NCI-H1105 (cell line): Measurements from ENCODE around the gene SETX.
"Not testable (repeated sequence)": the region's sequence is repeated elsewhere in the genome, so short reads cannot be mapped to it uniquely, and the experiment has no call there.

ENCODE experiments used
- DNase-seq: peaks from one replicate; lab custom pipeline; 2025; lab: John Stamatoyannopoulos, UW

SETX gene

DNA sequence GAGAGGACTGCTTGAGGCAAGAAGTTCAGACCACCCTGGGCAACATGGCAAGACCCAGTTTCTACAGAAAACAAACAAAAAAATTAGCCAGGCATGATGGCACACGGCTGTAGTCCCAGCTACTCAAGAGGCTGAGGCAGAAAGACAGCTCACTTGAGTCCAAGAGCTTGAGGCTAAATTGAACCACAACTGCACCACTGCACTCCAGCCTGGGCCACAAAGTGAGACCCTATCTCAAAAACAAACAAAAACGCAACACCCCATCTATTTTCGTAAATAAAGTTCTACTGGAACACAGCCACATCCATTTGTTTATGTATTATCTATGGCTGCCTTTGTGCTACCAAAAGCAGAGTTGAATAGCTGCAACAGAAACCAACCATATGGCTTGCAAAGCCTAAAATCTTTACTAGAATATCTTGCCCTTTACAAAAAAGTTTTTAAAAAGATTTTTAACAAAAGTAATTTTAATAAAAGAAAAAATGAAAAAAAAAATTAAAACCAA, 67.5 kb downstream of the SETX start:
- no peak for DNase-seq

DNA sequence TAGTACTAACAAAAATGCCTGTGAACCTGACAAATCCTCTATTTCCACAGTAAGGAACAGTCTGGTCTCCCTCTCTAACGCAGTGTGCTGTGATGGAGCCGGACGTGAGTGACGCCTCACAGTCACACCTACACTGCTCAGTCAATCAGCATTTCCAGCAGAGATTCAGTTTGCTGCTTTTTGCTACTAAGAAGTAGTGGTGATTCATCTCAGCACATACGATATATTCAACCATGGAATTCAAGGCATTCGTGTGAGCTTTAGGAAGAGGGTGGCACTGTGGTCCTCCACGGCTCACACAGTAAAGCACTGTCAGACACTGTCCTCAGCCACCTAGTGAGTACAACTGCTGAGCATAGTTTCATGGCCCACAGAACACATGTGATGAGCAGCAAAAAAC, 70.9 kb downstream of the SETX start:
- no peak for DNase-seq

DNA sequence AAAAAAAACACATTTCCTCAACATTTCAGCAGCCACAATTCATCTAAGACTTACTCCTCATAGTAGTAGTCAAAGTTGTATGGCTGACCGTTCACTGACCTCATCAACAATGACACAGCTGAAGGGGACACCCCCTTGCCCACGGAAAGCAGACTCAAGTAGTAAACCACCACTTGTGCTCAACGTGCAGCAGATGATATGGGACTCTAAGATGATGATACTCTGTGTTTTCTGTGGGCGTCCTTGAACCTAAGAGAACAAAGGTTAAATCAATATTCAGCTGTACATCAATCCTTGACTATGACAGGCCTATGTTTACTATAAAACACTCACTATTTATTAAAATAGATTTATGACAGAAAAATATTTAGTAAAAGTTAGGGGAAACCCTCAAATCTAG, 71.6 kb downstream of the SETX start:
- no peak for DNase-seq

DNA sequence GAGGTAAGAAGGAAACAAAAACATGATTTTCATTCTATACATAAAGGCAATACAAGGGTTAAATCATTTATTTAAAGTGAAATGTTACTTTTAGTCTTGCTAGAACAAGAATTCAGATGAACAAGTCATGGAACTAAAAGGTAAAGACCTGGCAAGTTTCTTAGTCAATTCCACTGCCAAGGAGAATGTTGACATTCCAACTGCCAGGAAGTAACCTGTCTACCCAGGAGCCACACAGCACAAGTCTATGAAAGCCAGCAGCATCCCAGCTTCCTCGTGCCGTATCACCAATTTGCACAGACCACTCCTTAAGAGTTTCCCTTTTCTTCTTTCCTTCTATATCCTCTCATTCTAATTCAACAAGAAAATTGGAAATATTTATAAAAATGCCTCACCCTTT, 79.9 kb downstream of the SETX start:
- no peak for DNase-seq

DNA sequence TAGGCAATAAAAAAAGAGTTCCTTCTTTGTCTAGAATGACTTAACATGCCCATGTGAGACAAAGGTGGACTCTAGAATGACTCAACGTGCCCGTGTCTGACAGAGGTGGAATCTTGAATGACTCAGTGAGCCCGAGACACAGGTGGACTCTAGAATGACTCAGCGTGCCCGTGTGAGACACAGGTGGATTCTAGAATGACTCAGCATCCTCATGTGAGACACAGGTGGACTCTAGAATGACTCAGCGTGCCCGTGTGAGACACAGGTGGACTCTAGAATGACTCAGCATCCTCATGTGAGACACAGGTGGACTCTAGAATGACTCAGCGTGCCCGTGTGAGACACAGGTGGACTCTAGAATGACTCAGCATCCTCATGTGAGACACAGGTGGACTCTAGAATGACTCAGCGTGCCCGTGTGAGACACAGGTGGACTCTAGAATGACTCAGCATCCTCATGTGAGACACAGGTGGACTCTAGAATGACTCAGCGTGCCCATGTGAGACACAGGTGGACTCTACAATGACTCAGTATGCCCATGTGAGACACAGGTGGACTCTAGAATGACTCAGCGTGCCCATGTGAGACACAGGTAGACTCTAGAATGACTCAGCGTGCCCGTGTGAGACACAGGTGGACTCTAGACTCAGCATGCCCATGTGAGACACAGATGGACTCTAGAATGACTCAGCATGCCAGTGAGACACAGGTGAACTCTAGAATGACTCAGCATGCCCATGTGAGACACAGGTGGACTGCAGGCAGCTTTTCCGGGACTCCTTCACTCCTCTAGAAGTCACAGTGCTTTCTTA, 84.9 kb downstream of the SETX start:
- DNase-seq: not testable (repeated sequence)

DNA sequence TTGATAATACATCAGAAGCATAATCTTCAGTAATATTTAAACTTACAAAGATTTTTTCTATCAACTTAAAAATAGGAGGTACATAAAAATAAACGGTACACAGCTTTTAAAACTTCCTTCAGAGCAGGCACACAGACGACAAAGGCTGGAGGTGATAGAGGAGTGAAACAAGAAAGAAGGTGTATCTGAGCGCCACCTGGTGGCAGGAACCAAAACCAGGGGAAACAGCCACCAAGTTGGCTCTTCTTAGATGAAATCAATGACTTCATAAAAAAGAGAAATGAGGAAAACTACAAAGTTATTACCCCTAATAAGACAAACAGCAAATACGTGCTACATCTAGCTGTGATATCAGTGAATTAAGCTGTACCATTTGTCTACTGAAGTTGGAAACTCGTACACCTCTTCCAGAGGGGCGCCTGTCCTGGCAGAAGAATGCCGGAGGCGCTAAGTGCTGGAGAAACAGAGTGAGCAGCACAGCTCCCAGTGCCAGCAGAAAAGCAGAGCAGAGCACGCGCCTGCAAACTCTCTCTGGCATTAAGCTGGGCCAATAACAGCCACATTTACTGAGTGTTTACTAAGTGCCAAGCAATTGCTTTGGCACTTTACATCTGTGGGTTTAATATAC, 85.9 kb downstream of the SETX start:
- peak; percentile 41 for DNase-seq

DNA sequence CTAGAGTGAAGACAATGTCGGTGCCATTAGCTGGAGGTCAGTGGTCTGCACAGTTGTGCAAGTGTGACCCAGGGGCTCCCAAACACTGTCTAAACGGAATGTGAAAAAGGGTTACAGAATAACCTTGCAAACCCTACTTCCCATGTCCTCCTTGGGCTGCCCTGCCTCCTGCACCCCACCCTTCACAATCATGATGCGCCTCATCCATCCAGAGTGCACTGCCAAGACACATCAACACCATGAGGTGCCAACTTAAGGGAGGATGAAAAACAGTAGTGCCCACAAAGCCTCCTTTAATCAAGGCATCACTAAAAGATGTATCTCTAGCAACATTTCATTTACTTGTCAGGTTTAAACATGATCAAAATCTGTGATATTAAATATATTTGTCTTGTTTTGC, 87.1 kb downstream of the SETX start:
- DNase-seq: no peak

DNA sequence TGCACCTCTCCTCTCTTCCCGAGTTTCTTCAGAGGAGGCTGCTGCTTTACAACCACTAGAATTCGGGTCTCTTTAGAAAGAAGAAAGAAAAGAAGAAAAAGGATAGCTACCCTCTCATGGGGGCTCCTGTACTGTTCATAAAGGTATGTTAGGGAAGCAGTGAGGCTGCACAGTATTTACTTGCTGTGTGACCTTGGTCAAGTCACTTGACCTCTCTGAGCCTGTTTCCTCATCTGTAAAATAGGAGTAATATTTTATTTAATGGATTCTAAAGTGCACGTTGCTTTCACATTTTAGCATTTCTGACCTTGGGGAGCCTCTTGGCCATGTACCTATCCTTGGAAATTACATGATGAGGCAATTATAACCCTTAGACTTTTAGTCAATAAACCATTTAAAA, 88.8 kb downstream of the SETX start:
- DNase-seq: no peak

DNA sequence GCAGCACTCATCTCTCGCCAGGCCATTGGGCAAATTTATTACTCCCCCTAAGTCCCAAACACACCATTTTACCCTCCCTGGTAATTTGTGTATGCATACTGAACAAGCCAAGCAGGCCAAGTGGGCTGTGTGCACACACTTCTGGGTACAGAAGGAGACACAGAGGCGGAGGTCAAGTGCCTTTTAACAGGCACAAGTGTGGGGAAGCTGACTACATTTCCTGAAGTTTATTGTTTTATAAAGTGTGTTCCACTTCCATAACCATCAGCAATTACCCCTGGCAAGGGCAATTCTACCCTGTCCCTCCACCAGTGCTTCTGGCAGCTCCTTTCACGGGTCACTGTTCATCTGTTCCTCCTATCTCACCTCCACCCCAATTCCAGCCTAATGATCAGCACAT, 93.9 kb downstream of the SETX start:
- no peak for DNase-seq

DNA sequence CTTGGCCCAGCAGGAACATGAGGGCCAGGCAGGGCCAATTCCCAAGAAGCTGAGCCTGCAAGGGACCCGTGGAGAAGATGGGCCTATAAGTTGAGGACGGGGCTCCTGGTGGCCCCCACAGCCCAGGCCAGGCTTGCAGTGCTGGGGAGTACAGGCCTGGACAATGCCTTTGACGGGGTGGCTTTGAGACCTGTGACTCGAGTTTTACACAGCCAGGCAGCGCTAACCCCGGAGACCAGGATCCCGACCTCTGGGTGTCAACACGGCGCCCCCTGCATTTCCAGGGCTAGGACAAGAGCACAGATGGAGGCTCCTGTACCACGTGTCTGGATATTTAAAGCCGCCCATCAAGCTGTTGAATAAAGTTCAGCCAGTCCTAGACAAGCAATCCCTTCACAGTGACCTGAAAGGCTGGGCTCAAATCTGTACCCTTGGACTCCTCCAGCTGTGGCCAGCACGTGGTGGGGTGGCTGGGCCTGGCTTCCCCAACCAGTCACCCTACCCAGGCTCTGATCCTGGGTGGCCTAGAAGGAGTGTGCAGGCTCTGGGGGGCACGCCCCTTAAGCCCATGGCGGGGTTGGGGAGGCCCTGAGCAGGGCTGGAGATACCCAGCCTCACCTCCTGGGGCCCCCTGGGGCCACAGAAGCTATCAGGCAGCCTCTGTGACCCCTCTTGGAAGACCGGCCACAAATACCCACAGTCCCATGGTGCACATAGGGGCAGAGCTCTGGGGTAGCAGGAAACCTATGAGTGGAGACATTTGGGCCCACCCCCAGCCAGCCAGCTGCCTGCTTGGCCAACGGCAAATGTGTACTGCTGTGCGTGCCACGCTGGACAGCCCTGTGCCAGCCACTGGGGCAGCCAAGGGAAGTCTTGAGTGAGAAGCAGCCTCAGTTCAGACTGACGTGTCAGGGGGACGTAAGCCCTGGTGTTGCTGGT, 104.2 kb downstream of the SETX start:
- no peak for DNase-seq

DNA sequence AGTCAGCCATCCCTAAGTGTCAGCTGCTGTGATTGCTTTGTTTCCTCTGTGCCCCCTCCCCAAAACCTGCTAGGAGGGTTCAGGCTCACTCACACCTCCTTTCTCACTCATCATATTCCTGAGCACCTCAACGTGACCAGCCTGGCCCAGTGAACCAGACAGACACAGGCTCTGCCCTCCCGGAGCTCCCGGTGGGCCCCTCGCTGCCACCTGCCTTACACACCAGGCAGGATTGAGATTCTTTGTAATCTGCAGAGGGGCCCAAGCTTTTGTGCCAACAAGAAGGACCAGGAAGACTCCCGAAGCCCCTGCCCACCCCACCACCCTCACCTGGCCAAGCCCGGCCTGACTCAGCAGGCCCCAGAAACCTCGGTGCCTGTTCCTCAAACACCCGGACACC, 105.1 kb downstream of the SETX start:
- DNase-seq: no peak

DNA sequence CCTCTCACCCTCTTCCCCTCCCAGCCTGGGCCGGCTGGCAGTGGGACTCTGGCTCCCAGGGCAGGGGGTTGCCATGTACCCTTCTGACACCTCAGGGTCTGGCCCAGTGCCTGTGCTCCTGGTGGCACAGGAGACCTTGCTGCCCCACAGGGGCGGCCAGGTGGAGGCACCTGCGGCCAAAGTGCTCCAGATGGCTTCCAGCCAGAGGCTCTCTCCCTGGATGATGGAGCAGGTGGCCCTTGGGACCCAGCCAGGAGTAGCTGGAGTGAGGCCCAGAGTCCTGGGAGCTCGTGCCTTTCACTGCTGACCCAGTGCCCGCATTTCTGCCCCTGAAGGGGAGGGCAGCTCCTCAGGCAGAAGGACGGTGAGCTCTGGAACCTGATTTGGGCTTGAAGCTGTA, 105.7 kb downstream of the SETX start:
- DNase-seq: peak; percentile 67

DNA sequence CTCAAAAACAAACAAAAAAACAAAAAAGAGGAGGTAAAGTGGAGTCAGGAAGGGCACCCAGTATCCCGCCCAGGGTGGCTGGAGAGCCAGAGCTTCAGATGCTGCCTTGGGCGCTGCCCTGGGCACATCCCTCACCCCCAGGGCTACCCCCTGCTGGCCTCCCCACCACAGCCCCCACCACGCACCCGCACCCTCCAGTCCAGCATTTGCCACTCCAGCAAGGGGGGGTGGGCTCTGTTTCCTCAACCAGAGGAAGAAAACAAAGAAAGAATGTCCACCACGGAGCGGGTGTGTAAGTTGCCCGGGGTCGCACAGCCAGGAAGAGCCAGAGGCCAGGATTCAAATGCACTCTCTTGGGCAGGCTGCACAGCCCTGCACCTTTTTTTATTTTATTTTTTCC, 106.8 kb downstream of the SETX start:
- no peak for DNase-seq

DNA sequence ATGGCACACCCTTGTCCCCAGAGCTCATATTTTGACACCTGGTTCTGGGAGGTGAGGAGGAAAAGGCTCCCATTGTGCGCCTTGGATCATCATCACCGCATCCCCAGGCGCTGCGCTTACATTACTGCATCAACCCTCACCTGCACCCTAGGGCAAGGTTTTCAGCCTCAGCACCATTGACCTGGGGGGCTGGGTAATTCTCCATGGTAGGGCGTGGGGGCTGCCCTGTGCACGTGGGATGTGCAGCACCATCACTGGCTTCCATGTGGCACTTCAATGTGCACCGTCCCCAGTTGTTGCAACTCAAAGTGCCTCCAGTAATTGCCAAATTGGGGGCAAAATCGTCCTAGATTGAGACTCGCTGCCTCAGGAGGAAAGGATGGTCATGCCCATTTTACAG, 109.3 kb downstream of the SETX start:
- DNase-seq: no peak

DNA sequence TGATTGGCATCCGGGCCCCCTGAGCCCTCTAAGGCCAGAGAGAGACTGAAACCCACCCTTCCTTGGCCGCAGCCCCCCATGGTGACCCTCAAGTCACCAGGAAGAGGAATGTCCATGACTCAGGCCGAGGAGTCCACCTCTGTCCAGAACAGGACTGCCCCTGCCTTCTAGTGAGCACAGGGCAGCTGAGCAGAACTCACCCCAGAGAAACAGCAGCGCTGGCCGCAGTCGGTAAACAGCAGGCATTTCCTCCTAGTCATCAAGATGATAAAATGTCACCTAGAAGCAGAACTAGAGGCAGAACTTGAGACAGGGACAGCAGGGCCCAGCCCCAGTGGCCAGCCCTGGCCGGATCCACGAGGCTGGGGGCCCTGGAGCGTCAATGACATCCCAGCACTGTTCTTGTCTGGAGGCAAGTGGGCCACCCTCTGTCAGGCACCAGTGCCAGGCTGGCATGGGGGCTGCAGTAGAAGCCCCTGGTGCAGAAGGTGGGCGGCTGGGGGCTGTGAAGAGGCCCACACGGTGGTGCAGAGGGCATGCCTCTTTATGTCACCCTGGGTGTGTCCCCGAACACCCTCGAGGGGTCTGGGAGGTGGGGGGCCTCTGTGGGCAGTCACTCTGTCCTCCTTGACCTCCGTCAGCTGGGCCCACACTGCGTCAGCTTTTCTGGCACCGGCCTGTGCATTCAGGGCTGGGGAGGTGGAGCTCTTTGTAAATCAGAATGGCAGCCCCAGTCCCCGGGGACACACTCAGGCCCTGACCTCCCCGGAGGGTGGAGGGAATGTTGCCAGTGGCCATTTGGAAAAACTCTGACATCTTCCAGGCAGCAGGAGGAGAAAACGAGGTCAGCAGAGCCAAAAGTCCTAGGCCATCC, 110.0 kb downstream of the SETX start:
- DNase-seq: no peak

DNA sequence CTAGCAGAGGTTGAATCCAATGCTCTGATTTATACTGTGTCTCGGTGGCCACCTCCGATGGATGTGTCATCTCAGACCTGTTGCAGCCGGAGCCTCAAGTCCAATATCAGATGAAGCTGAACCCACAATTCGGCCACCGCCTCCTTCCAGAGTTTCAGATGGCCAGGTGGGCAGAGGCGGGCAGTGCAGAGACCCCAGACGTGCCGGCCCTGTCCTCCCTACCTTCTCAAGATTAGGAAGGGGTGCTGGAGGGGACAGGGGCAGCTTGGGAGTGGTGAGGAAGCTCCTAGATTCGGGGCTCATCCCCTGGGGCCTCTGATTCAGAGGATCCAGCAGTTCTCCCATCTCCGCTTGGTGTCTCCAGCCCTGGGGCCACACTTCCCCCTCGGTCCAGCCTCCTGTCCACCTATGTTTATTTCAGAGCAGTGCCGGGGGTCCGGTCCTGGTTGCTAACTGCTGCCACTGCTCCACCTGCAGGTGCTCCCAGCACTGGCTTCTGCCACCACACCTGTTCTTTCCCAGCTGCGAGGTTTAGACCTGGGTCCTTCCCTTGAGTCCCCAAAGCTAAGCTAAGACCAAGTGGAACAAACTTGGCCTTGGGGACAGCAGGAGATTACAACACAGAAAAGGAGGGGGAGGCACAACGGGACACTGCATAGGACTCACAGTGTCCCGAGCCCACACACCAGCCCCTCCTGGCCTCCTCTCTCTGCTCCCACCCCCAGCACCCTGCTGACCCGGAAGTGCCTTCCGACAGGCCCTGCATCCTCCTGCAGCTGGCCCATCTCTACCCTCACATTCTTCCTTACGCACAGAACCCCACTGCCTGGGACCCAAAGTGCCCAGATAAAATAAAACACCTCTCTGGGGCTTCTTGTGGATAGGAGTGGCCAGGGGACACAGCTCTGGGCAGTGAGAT, 111.4 kb downstream of the SETX start:
- DNase-seq: no peak

DNA sequence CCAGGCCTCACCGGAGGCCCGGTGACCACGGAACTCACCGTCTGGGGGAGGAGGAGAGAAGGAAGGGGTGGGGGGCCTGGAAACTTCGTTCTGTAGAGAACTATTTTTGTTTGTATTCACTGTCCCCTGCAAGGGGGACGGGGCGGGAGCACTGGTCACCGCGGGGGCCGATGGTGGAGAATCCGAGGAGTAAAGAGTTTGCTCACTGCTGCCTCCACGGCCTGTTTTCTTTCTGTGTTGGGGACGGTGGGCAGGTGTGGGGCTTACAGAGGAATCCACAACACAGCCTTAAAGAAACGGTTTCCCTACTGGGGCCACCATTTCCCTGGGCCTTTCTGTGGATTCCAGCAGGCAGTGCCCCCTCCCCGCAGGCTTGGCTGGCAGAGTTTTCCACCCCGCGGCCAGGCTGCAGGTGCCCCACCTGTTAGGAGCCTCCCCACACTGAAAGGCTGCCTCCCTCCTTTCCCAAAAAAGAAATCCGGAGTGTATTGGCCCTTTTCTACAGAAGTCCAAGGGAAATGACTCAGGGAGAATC, 112.1 kb downstream of the SETX start:
- DNase-seq: no peak

DNA sequence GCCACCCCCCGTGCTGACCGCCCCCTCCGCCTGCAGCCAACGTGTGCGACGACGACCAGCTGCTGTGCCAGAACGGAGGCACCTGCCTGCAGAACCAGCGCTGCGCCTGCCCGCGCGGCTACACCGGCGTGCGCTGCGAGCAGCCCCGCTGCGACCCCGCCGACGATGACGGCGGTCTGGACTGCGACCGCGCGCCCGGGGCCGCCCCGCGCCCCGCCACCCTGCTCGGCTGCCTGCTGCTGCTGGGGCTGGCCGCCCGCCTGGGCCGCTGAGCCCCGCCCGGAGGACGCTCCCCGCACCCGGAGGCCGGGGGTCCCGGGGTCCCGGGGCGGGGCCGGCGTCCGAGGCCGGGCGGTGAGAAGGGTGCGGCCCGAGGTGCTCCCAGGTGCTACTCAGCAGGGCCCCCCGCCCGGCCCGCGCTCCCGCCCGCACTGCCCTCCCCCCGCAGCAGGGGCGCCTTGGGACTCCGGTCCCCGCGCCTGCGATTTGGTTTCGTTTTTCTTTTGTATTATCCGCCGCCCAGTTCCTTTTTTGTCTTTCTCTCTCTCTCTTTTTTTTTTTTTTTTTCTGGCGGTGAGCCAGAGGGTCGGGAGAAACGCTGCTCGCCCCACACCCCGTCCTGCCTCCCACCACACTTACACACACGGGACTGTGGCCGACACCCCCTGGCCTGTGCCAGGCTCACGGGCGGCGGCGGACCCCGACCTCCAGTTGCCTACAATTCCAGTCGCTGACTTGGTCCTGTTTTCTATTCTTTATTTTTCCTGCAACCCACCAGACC, 112.8 kb downstream of the SETX start:
- no peak for DNase-seq

DNA sequence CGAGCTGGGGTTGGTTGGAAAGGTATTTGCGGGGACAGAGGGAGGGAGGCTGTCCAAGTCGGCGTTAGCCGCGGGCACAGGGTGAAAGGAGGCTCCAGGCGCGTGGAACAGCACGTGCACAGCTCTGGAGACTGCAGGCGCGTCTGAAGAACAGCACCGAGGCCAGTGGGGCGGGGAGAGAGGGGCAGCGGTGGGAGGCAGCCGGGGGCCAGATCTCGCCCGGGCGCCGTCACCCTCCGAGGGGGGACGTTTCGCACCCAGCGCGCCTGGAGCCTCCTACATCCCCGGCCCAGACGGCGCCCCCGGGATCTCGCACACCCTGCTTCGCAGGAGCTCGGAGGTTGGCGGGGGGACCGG, 113.3 kb downstream of the SETX start:
- no peak for DNase-seq
